Measurements from ENCODE around the gene KCTD1. TPM values are rescaled to one million over a fixed set of nuclear protein-coding genes. Genes with fewer than 3 reads are reported as not detected.

Gene KCTD1
- total and polyA plus RNA-seq, 4 donors = 0.78 to 2.9 (median 2.0) TPM

- 87% methylated on average over 9 of the region's 9 CpGs for WGBS
Observed at GRCh38 chr18:26421931-26422330, 126.4 kb downstream of the KCTD1 start.

GRCh38 chr18:26421503-26421902 lies 126.8 kb downstream of the KCTD1 start:
- Histone ChIP-seq H3K36me3 (ENCODE audit: control insufficient read depth in 4 of 4, insufficient read depth in 3 of 4, low read depth in 1 of 4, low read length in 3 of 4) (no peaks in the 10 kb centered on the region), H3K4me1 (ENCODE audit: control insufficient read depth in 4 of 4, insufficient read depth in 4 of 4, low read length in 3 of 4) (no peaks in the 10 kb centered on the region), H3K9ac (ENCODE audit: low read depth in 1 of 2, low read length in 2 of 2) (no peak overlapping the region), H3K27me3 (ENCODE audit: control insufficient read depth in 4 of 4, insufficient read depth in 4 of 4, low read length in 3 of 4) (no peaks in the 10 kb centered on the region), H3K4me3 (ENCODE audit: low read depth in 1 of 3, low read length in 3 of 3) (no peak overlapping the region), H3K9me3 (ENCODE audit: control insufficient read depth in 4 of 4, low read length in 3 of 4) (no peaks in the 10 kb centered on the region), H3K27ac (ENCODE audit: low read depth in 1 of 2, low read length in 2 of 2) (no peak overlapping the region)
- no peak for DNase-seq (ENCODE audit: low spot score)
- 84% methylated on average over 6 of the region's 6 CpGs for WGBS
- TF ChIP-seq YY1 (IDR thresholded peaks at IDR 0.05) (no peak), HNF4A (conservative IDR thresholded peaks at IDR 0.05) (no peak), NR2F2 (IDR thresholded peaks at IDR 0.05) (no peak), GABPA (IDR thresholded peaks at IDR 0.05 in 1 of 2, conservative IDR thresholded peaks at IDR 0.05 in 1 of 2) (no peak), RAD21 (IDR thresholded peaks at IDR 0.05) (no peak), REST (IDR thresholded peaks at IDR 0.05) (no peak), MAX (IDR thresholded peaks at IDR 0.05) (no peak), CTCF (IDR thresholded peaks at IDR 0.05; ENCODE audit: low read depth, low read length, missing input control) (no peak), EGR1 (IDR thresholded peaks at IDR 0.05; ENCODE audit: low read depth in 2 of 2) (no peak), SP1 (IDR thresholded peaks at IDR 0.05) (no peak), TAF1 (conservative IDR thresholded peaks at IDR 0.05) (no peak), RXRA (IDR thresholded peaks at IDR 0.05) (no peak), HNF4G (IDR thresholded peaks at IDR 0.05) (no peak), ZBTB33 (IDR thresholded peaks at IDR 0.05) (no peak), FOXA1 (IDR thresholded peaks at IDR 0.05) (no peak), FOXA2 (IDR thresholded peaks at IDR 0.05) (no peak), ATF3 (IDR thresholded peaks at IDR 0.05) (no peak), JUND (IDR thresholded peaks at IDR 0.05) (no peak)

More at GRCh38 chr18:26421931-26422330, 126.4 kb downstream of the KCTD1 start:
- Histone ChIP-seq H3K27me3 (ENCODE audit: control insufficient read depth in 4 of 4, insufficient read depth in 4 of 4, low read length in 3 of 4) (no peaks in the 10 kb centered on the region), H3K9ac (ENCODE audit: low read depth in 1 of 2, low read length in 2 of 2) (no peak overlapping the region), H3K36me3 (ENCODE audit: control insufficient read depth in 4 of 4, insufficient read depth in 3 of 4, low read depth in 1 of 4, low read length in 3 of 4) (no peaks in the 10 kb centered on the region), H3K4me3 (ENCODE audit: low read depth in 1 of 3, low read length in 3 of 3) (no peak overlapping the region), H3K9me3 (ENCODE audit: control insufficient read depth in 4 of 4, low read length in 3 of 4) (no peaks in the 10 kb centered on the region), H3K27ac (ENCODE audit: low read depth in 1 of 2, low read length in 2 of 2) (no peak overlapping the region), H3K4me1 (ENCODE audit: control insufficient read depth in 4 of 4, insufficient read depth in 4 of 4, low read length in 3 of 4) (no peaks in the 10 kb centered on the region)
- DNase-seq (ENCODE audit: low spot score) = no peak
- no peak for TF ChIP-seq RXRA (IDR thresholded peaks at IDR 0.05)
